Measurements from ENCODE around the gene TTLL11. TPM values are rescaled to one million over a fixed set of nuclear protein-coding genes. Genes with fewer than 3 reads are reported as not detected.

TTLL11 gene
- total RNA-seq, 2 donors from 2014 or later = 11.7 to 11.9 TPM

- DNase-seq (ENCODE audit: low spot score) = no peak
- no peaks in the 10 kb centered on the region for H3K27me3 ChIP-seq (replicated peaks; ENCODE audit: insufficient read depth)
- intact Hi-C loops (cut with DNase I) = no loop called here
- no peaks in the 10 kb centered on the region for H3K36me3 ChIP-seq
- no peak overlapping the region for H3K4me3 ChIP-seq
- H3K9me3 ChIP-seq = no peaks in the 10 kb centered on the region
- TF ChIP-seq POLR2A (IDR thresholded peaks at IDR 0.05) = no peak
- TF ChIP-seq POLR2AphosphoS5 (IDR thresholded peaks at IDR 0.05) = no peak
- TF ChIP-seq CTCF (IDR thresholded peaks at IDR 0.05) = no peak
- H3K4me1 ChIP-seq (replicated peaks) = no peaks in the 10 kb centered on the region
- WGBS = 96% methylated on average over 2 of the region's 2 CpGs
- H3K27ac ChIP-seq = no peak overlapping the region
These were observed 203.0 kb downstream of the TTLL11 start for GRCh38 chr9:121889990-121890563.

DNA sequence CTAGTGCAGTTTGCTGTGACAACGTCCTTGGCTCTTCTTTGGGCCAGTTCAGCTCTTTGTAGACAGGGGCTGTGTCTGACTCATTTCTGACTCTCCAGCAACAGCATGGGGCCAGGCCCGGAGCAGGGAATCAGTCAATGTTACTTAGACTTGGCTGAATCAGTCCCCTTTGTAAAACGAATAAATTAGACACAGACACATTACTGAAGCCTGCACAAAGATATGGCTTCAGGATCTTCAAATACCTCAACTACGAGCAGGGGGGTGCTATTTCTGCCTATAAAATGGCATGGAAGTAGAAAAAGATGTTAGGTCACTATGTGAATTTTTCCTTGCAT is 204.7 kb downstream of the TTLL11 start:
- Histone ChIP-seq H3K4me3 (no peak overlapping the region), H3K9me3 (no peaks in the 10 kb centered on the region), H3K36me3 (no peaks in the 10 kb centered on the region), H3K27me3 (replicated peaks; ENCODE audit: insufficient read depth) (no peaks in the 10 kb centered on the region), H3K27ac (no peak overlapping the region), H3K4me1 (replicated peaks) (no peaks in the 10 kb centered on the region)
- TF ChIP-seq POLR2AphosphoS5 (IDR thresholded peaks at IDR 0.05) (no peak), CTCF (IDR thresholded peaks at IDR 0.05) (no peak)
- DNase-seq (ENCODE audit: low spot score) = no peak
- intact Hi-C loops (cut with DNase I) = no loop called here
- WGBS = 73% methylated on average over 4 of the region's 4 CpGs

- Histone ChIP-seq H3K27ac (no peak overlapping the region), H3K4me3 (no peak overlapping the region), H3K4me1 (replicated peaks) (no peaks in the 10 kb centered on the region), H3K27me3 (replicated peaks; ENCODE audit: insufficient read depth) (no peaks in the 10 kb centered on the region), H3K9me3 (no peaks in the 10 kb centered on the region), H3K36me3 (no peaks in the 10 kb centered on the region)
- intact Hi-C loops (cut with DNase I) = no loop called here
- DNase-seq (ENCODE audit: low spot score) = no peak
- WGBS = 92% methylated on average over 13 of the region's 13 CpGs
- TF ChIP-seq POLR2A (IDR thresholded peaks at IDR 0.05) = no peak
- no peak for TF ChIP-seq CTCF (IDR thresholded peaks at IDR 0.05)
- TF ChIP-seq POLR2AphosphoS5 (IDR thresholded peaks at IDR 0.05) = no peak
These were observed 205.3 kb downstream of the TTLL11 start for GRCh38 chr9:121887553-121888437.

- TF ChIP-seq POLR2AphosphoS5 (IDR thresholded peaks at IDR 0.05) = peak; percentile 88
- no peak for TF ChIP-seq CTCF (IDR thresholded peaks at IDR 0.05)
- no peaks in the 10 kb centered on the region for H3K36me3 ChIP-seq
- H3K4me1 ChIP-seq (replicated peaks) = no peaks in the 10 kb centered on the region
- no peaks in the 10 kb centered on the region for H3K9me3 ChIP-seq
- H3K4me3 ChIP-seq = no peak overlapping the region
- no peaks in the 10 kb centered on the region for H3K27me3 ChIP-seq (replicated peaks; ENCODE audit: insufficient read depth)
- intact Hi-C loops (cut with DNase I) = no loop called here
- H3K27ac ChIP-seq = no peak overlapping the region
- 73% methylated on average over 11 of the region's 11 CpGs for WGBS
- peak; percentile 79 for DNase-seq (ENCODE audit: low spot score)
These were observed 206.2 kb downstream of the TTLL11 start for GRCh38 chr9:121886759-121887485.

All from prostate gland (tissue), 2 donors.